Neural cell (in vitro differentiated cells): ENCODE data around the gene CLDND1. TPM values are rescaled to one million over a fixed set of nuclear protein-coding genes. Genes with fewer than 3 reads are reported as not detected.

Source experiments
- H2AFZ ChIP-seq: fragments of 200-600, 300-800 bp; sonication (generic), shearing (Covaris generic); 2 replicates; pipeline ENCODE4 v1.6.0; 2014; ENCODE audit warnings: low read depth, mild to moderate bottlenecking, antibody characterized with exemption, low read length, moderate library complexity
- H3F3A ChIP-seq: fragments of 200-600 bp; shearing (Covaris generic); 2 replicates; pipeline ENCODE4 v1.6.1; 2016; ENCODE audit warnings: mild to moderate bottlenecking, moderate library complexity, mixed read lengths, antibody characterized with exemption, low read length; ENCODE audit not compliant: insufficient read depth, poor library complexity, severe bottlenecking
- H3K27ac ChIP-seq: fragments of 200-600, 300-800 bp; sonication (generic), shearing (Covaris generic); 2 replicates; pipeline ENCODE4 v1.5.1; 2014; ENCODE audit warnings: mild to moderate bottlenecking, low read length, moderate library complexity
- H3K27me3 ChIP-seq: fragments of 300-800, 200-600 bp; sonication (generic), shearing (Covaris generic); 2 replicates; pipeline ENCODE4 v1.6.0; 2014; ENCODE audit warnings: mild to moderate bottlenecking, low read depth, low read length, moderate library complexity; ENCODE audit not compliant: insufficient read depth
- H3K36me3 ChIP-seq: fragments of 300-800, 200-600 bp; sonication (generic), shearing (Covaris generic); 2 replicates; pipeline ENCODE4 v1.5.1; 2014; ENCODE audit warnings: mild to moderate bottlenecking, antibody characterized with exemption, low read length, moderate library complexity; ENCODE audit not compliant: insufficient read depth
- H3K4me2 ChIP-seq: fragments of 300-800, 200-600 bp; sonication (generic), shearing (Covaris generic); 2 replicates; pipeline ENCODE4 v1.6.0; 2014; ENCODE audit warnings: mild to moderate bottlenecking, low read length
- H3K4me3 ChIP-seq: fragments of 300-800, 200-600 bp; sonication (generic), shearing (Covaris generic); 2 replicates; pipeline ENCODE4 v1.5.1; 2014; ENCODE audit warnings: mild to moderate bottlenecking, low read length, moderate library complexity
- H3K79me2 ChIP-seq: fragments of 200-600 bp; shearing (Covaris generic); replicated peaks from 2 replicates; pipeline ENCODE4 v1.6.0; 2014; ENCODE audit warnings: mild to moderate bottlenecking, low read length, moderate library complexity; ENCODE audit not compliant: insufficient read depth
- H3K9ac ChIP-seq: fragments of 300-800, 200-600 bp; sonication (generic), shearing (Covaris generic); 2 replicates; pipeline ENCODE4 v1.6.1; 2016; ENCODE audit warnings: mild to moderate bottlenecking, low read length, mixed read lengths
- H3K9me2 ChIP-seq: fragments of 200-600 bp; shearing (Covaris generic); 2 replicates; pipeline ENCODE4 v1.6.1; 2016; ENCODE audit warnings: mild to moderate bottlenecking, low read length, mixed read lengths; ENCODE audit not compliant: insufficient read depth
- H3K9me3 ChIP-seq: fragments of 200-600, 300-800 bp; sonication (generic), shearing (Covaris generic); 2 replicates; pipeline ENCODE4 v1.6.1; 2016; ENCODE audit warnings: mild to moderate bottlenecking, mixed run types, low read length, moderate library complexity, mixed read lengths
- H4K20me1 ChIP-seq: fragments of 200-600 bp; shearing (Covaris generic); 2 replicates; pipeline ENCODE4 v1.6.1; 2016; ENCODE audit warnings: mild to moderate bottlenecking, mixed run types; ENCODE audit not compliant: insufficient read depth
- EP300 ChIP-seq: fragments of 450-650 bp; conservative IDR thresholded peaks from 2 replicates; pipeline ENCODE4 v1.6.1; 2014; ENCODE audit warnings: antibody characterized with exemption, mild to moderate bottlenecking, moderate library complexity; ENCODE audit not compliant: poor library complexity, severe bottlenecking
- EZH2 ChIP-seq: fragments of 200-600, 300-800 bp; shearing (Covaris generic), sonication (generic); IDR thresholded peaks from 2 replicates; pipeline ENCODE4 v1.6.1; 2014; ENCODE audit warnings: antibody characterized with exemption, low read length, borderline replicate concordance, mild to moderate bottlenecking; ENCODE audit not compliant: insufficient read depth, poor library complexity, severe bottlenecking
- MXI1 ChIP-seq: fragments of 450-650 bp; conservative IDR thresholded peaks from 2 replicates; pipeline ENCODE4 v1.6.1; 2014; ENCODE audit warnings: antibody characterized with exemption, mild to moderate bottlenecking; ENCODE audit not compliant: poor library complexity, severe bottlenecking
- POLR2AphosphoS5 ChIP-seq: IDR thresholded peaks from 2 replicates; pipeline ENCODE4 v1.6.1; 2012
- RAD21 ChIP-seq: fragments of 450-650 bp; conservative IDR thresholded peaks from 2 replicates; pipeline ENCODE4 v1.6.1; 2014; ENCODE audit warnings: antibody characterized with exemption, mild to moderate bottlenecking, moderate library complexity
- SMC3 ChIP-seq: fragments of 450-650 bp; conservative IDR thresholded peaks from 2 replicates; pipeline ENCODE4 v1.6.1; 2014; ENCODE audit warnings: antibody characterized with exemption, mild to moderate bottlenecking, moderate library complexity; ENCODE audit not compliant: poor library complexity
- TAF1 ChIP-seq: IDR thresholded peaks from 2 replicates; pipeline ENCODE4 v1.6.1; 2012; ENCODE audit warnings: low read depth
- polyA plus RNA-seq: library from polyadenylated mRNA; depleted of rRNA; stranded (reverse); fragments of >200 nt; gene quantifications from 2 replicates; pipeline ENCODE4 v1.2.3, GENCODE V29; 2014
- TF ChIP-seq, protein P1 (sequence below): IDR thresholded peaks from 2 replicates; pipeline ENCODE4 v1.6.1; 2012; ENCODE audit warnings: borderline replicate concordance
- TF ChIP-seq, protein P2 (sequence below): fragments of 450-650 bp; IDR thresholded peaks from 2 replicates; pipeline ENCODE4 v1.5.1; 2014; ENCODE audit warnings: antibody characterized with exemption, mild to moderate bottlenecking, moderate library complexity; ENCODE audit not compliant: poor library complexity, severe bottlenecking

The CLDND1 gene
- polyA plus RNA-seq, 1 donor from 2014 or later, result 162 TPM

DNA sequence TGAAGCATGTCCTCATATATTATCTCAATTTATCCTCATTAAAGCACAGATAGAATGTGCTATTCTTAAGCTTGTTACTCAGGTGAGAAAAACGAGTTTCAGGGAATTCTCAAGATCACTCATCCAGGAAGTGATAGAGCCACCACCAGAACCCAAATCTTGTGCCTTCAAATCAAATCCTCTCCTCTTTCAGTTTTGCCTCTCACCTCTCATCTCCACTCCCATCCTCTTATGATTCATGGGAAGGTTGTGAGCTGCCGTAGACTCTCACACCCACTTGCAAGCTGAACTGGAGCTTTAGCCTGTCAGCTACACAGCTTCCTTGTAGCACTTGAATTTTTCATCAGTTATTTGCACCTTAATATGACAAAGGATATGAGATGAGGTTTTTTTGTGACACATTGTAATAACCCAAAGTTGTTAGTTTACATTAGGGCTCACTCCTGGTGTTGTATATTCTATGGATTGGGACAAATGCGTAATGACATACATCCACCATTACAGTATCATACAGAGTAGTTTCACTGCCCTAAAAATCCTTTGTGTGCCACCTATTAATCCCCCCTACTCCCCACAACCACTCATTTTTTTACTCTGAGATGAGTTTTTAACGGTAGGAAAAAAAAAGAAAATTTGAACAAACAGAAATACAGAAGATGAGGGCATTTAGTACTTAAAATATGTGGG lies 34.8 kb upstream of the CLDND1 start:
- Histone ChIP-seq H3K79me2 (no peaks in the 10 kb centered on the region), H3K4me2 (no peak overlapping the region), H3K36me3 (no peaks in the 10 kb centered on the region), H3F3A (no peaks in the 10 kb centered on the region), H3K4me3 (no peak overlapping the region), H2AFZ (no peak overlapping the region), H3K27ac (no peak overlapping the region), H3K9me3 (no peaks in the 10 kb centered on the region), H3K9me2 (no peaks in the 10 kb centered on the region), H3K9ac (no peak overlapping the region), H4K20me1 (no peaks in the 10 kb centered on the region), H3K27me3 (no peaks in the 10 kb centered on the region)
- TF ChIP-seq, protein P1, sequence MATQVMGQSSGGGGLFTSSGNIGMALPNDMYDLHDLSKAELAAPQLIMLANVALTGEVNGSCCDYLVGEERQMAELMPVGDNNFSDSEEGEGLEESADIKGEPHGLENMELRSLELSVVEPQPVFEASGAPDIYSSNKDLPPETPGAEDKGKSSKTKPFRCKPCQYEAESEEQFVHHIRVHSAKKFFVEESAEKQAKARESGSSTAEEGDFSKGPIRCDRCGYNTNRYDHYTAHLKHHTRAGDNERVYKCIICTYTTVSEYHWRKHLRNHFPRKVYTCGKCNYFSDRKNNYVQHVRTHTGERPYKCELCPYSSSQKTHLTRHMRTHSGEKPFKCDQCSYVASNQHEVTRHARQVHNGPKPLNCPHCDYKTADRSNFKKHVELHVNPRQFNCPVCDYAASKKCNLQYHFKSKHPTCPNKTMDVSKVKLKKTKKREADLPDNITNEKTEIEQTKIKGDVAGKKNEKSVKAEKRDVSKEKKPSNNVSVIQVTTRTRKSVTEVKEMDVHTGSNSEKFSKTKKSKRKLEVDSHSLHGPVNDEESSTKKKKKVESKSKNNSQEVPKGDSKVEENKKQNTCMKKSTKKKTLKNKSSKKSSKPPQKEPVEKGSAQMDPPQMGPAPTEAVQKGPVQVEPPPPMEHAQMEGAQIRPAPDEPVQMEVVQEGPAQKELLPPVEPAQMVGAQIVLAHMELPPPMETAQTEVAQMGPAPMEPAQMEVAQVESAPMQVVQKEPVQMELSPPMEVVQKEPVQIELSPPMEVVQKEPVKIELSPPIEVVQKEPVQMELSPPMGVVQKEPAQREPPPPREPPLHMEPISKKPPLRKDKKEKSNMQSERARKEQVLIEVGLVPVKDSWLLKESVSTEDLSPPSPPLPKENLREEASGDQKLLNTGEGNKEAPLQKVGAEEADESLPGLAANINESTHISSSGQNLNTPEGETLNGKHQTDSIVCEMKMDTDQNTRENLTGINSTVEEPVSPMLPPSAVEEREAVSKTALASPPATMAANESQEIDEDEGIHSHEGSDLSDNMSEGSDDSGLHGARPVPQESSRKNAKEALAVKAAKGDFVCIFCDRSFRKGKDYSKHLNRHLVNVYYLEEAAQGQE, result no peak
- TF ChIP-seq EP300 (no peak), TAF1 (no peak), RAD21 (no peak), SMC3 (no peak), MXI1 (no peak), EZH2 (no peak), POLR2AphosphoS5 (no peak)
- TF ChIP-seq, protein P2, sequence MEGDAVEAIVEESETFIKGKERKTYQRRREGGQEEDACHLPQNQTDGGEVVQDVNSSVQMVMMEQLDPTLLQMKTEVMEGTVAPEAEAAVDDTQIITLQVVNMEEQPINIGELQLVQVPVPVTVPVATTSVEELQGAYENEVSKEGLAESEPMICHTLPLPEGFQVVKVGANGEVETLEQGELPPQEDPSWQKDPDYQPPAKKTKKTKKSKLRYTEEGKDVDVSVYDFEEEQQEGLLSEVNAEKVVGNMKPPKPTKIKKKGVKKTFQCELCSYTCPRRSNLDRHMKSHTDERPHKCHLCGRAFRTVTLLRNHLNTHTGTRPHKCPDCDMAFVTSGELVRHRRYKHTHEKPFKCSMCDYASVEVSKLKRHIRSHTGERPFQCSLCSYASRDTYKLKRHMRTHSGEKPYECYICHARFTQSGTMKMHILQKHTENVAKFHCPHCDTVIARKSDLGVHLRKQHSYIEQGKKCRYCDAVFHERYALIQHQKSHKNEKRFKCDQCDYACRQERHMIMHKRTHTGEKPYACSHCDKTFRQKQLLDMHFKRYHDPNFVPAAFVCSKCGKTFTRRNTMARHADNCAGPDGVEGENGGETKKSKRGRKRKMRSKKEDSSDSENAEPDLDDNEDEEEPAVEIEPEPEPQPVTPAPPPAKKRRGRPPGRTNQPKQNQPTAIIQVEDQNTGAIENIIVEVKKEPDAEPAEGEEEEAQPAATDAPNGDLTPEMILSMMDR, result no peak

DNA sequence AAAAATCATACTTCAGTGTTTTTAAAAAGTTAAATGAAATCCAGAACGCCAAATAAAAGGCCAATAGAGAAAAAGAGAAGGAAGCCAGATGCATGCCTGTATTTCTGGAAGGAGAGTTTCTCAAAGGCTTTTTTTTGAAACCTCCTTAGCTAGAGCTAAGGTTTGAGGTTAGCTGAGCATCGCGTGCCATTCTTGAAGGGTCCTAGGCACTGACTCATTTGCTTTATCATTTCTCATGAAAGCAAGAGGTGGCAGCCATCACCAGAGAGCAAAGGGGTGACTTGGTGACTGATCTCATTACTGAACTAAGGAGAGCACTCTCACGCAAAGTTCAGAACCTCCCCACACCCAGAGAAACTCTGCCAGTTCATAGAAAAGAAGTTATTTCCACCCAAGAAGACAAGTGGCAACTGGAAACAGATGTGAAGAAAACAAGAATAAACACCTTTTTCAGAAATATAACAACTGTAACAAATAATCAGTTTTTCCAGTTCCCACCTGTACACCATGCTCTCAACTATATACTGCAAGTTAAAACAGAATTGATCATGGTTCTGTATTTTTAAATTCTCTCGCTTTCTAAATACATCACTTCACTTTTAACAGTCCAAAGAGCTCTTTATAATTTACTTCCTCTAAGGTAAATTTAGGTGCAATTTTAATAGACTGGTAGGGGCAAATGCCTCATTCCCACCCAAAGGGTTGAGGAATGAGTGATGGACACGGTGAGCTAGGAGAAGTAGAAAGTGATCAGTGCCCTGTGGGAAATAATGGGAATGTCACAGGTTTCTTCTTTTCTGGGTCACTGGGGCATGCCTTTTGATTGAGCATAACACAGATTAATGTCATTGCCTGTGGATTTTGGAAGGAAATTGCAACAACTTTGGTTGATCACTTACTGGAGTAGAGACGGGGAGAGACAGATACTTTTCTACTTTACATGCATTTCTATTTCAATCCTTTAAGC lies 33.7 kb upstream of the CLDND1 start:
- H3F3A ChIP-seq, result no peaks in the 10 kb centered on the region
- H2AFZ ChIP-seq, result no peak overlapping the region
- no peak overlapping the region for H3K27ac ChIP-seq
- H3K9me3 ChIP-seq, result no peaks in the 10 kb centered on the region
- H4K20me1 ChIP-seq, result no peaks in the 10 kb centered on the region
- no peaks in the 10 kb centered on the region for H3K27me3 ChIP-seq
- H3K9me2 ChIP-seq, result no peaks in the 10 kb centered on the region
- TF ChIP-seq, protein P1, result no peak
- TF ChIP-seq RAD21 (no peak), EP300 (no peak), MXI1 (no peak), SMC3 (no peak), POLR2AphosphoS5 (no peak), EZH2 (no peak), TAF1 (no peak)
- TF ChIP-seq, protein P2, result no peak
- no peaks in the 10 kb centered on the region for H3K36me3 ChIP-seq
- H3K9ac ChIP-seq, result no peak overlapping the region
- no peak overlapping the region for H3K4me2 ChIP-seq
- H3K79me2 ChIP-seq, result no peaks in the 10 kb centered on the region
- no peak overlapping the region for H3K4me3 ChIP-seq
